ENCODE results near the gene TEAD1. TPM values are rescaled to one million over a fixed set of nuclear protein-coding genes. Genes with fewer than 3 reads are reported as not detected.

TEAD1 gene
- total and polyA plus RNA-seq, 9 of the 15 experiments (the other 6 are each of a cell fraction or from before 2014, with no cell fraction given): 1.7 to 17.7 (median 10.8) TPM

DNA sequence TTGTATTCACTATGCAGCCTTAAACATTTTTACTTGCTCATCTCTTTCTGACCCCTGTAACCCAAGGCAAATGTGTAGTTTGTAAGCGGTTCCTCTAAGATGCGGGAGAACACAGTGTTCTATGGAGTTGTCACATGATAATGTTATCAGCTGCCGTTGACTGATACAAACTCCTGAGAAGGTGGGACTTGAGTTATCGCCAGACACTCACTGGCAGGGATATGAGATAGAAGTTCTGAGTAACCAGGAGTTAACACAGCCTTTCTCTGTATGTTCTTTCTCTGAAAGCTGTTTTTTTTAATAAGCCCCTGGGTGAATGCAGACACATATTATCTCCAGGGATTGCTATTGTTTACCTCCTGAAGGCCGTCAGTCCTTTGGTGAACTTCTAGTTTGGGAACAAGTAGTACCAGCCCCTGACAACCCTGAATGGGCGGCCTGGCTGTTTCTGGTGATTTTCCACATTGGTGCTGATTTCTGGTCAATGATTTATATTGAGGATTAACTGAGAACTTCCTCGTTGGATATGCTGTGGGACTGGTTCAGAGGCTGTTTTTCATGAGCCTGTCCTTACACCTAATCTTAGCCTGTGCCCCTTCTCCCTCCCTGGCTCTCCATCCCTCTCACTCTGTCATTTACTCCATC, 179.6 kb downstream of the TEAD1 start:
- DNase-seq (ENCODE audit: extremely low read depth in 1 of 4, low spot score in 3 of 4) (peak; percentile 69 to 90 (median 72)), FAIRE-seq (peak; percentile 80), ATAC-seq (peak; percentile 78)
- Histone ChIP-seq H3K36me3 (ENCODE audit: control insufficient read depth, insufficient read depth, low read length) (no peaks in the 10 kb centered on the region), H2AFZ (ENCODE audit: low read depth, low read length) (peak overlapping the region; percentile 45), H3K27me3 (ENCODE audit: control insufficient read depth in 2 of 2, insufficient read depth in 2 of 2, low read length in 2 of 2) (no peaks in the 10 kb centered on the region), H3K9me1 (ENCODE audit: control insufficient read depth, insufficient read depth, low read length) (no peaks in the 10 kb centered on the region), H3K4me2 (ENCODE audit: insufficient read depth, low read length) (peak overlapping the region; percentile 67), H3K4me3 (no peak overlapping the region), H3K9me3 (replicated peaks; ENCODE audit: control insufficient read depth, insufficient read depth, low read depth, low read length) (no peaks in the 10 kb centered on the region), H3K9ac (ENCODE audit: insufficient read depth in 1 of 2, low read depth in 2 of 2, low read length in 2 of 2) (peak overlapping the region; percentile 47 to 73; a peak in 3 of 4 replicates), H4K20me1 (replicated peaks; ENCODE audit: control insufficient read depth, insufficient read depth, low read length) (no peaks in the 10 kb centered on the region), H3K4me1 (replicated peaks in 1 of 2; ENCODE audit: control insufficient read depth in 2 of 2, insufficient read depth in 2 of 2, low read length in 2 of 2) (peaks cover 36 to 52% of the 10 kb centered on the region in 2 experiments), H3K79me2 (ENCODE audit: control insufficient read depth, insufficient read depth, low read length) (peaks cover 36% of the 10 kb centered on the region), H3K27ac (ENCODE audit: extremely low read depth, low read depth, low read length) (peak overlapping the region; percentile 69)
- CTCF ChIA-PET (ENCODE audit: low intra/inter-chr PET ratio): no interaction called here
- intact Hi-C loops (cut with micrococcal nuclease): no loop called here
- POLR2A ChIA-PET: interaction anchor here (0.9 to 1.5 kb wide), 3 partner anchors 12 to 28 kb away, joined by 3 to 4 read pairs (median 3); no protein-coding TSS in a partner anchor
- TSS peak; percentile 47 for BruUV-seq (replicated peaks)
- WGBS (ENCODE audit: insufficient coverage, low coverage, missing lambda C conversion rate): 2% methylated on average over 7 of the region's 7 CpGs
- in situ Hi-C loops (cut with MboI): no loop called here
- TF ChIP-seq TAL1 (IDR thresholded peaks at IDR 0.05) (peak; percentile 81), BRF1 (IDR thresholded peaks at IDR 0.05; ENCODE audit: borderline replicate concordance, extremely low read depth, insufficient read length) (no peak), KDM1A (IDR thresholded peaks at IDR 0.05) (peak; percentile 28 to 60; a peak in 3 of 4 replicates), ZNF347 (CRISPR knock-in tag; IDR thresholded peaks at IDR 0.05; ENCODE audit: low read depth) (no peak), MEIS2 (IDR thresholded peaks at IDR 0.05; ENCODE audit: partially characterized antibody) (peak; percentile 91), NCOA2 (IDR thresholded peaks at IDR 0.05; ENCODE audit: partially characterized antibody in 2 of 2) (no peak), RBBP5 (IDR thresholded peaks at IDR 0.05; ENCODE audit: borderline replicate concordance, insufficient read depth, low read length, poor library complexity, severe bottlenecking) (peak; percentile 28), ZBTB17 (CRISPR knock-in tag; IDR thresholded peaks at IDR 0.05) (peak; percentile 22; the same call in 1 of the 2 replicates), RHOXF2B (CRISPR knock-in tag; conservative IDR thresholded peaks at IDR 0.05) (no peak), TBP (optimal IDR thresholded peaks at IDR 0.05; ENCODE audit: low read depth, low read length) (no peak), ZNF589 (CRISPR knock-in tag; IDR thresholded peaks at IDR 0.05; ENCODE audit: low read depth) (no peak), ZSCAN32 (CRISPR knock-in tag; IDR thresholded peaks at IDR 0.05) (no peak), SMAD3 (CRISPR knock-in tag; conservative IDR thresholded peaks at IDR 0.05) (no peak), CREM (IDR thresholded peaks at IDR 0.05; ENCODE audit: low read depth) (0 out of 2 replicates have a peak, but pooled peaks have one; percentile 35), MYBL2 (IDR thresholded peaks at IDR 0.05; ENCODE audit: low read depth) (no peak; the same call in 1 of the 2 replicates), MYBL2 (CRISPR knock-in tag; IDR thresholded peaks at IDR 0.05; ENCODE audit: borderline replicate concordance) (no peak), KLF13 (tag; IDR thresholded peaks at IDR 0.05; ENCODE audit: borderline replicate concordance, low read depth) (no peak), BHLHE40 (IDR thresholded peaks at IDR 0.05; ENCODE audit: low read length) (peak; percentile 69)
- TF ChIP-seq, protein P1, sequence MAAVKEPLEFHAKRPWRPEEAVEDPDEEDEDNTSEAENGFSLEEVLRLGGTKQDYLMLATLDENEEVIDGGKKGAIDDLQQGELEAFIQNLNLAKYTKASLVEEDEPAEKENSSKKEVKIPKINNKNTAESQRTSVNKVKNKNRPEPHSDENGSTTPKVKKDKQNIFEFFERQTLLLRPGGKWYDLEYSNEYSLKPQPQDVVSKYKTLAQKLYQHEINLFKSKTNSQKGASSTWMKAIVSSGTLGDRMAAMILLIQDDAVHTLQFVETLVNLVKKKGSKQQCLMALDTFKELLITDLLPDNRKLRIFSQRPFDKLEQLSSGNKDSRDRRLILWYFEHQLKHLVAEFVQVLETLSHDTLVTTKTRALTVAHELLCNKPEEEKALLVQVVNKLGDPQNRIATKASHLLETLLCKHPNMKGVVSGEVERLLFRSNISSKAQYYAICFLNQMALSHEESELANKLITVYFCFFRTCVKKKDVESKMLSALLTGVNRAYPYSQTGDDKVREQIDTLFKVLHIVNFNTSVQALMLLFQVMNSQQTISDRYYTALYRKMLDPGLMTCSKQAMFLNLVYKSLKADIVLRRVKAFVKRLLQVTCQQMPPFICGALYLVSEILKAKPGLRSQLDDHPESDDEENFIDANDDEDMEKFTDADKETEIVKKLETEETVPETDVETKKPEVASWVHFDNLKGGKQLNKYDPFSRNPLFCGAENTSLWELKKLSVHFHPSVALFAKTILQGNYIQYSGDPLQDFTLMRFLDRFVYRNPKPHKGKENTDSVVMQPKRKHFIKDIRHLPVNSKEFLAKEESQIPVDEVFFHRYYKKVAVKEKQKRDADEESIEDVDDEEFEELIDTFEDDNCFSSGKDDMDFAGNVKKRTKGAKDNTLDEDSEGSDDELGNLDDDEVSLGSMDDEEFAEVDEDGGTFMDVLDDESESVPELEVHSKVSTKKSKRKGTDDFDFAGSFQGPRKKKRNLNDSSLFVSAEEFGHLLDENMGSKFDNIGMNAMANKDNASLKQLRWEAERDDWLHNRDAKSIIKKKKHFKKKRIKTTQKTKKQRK (IDR thresholded peaks at IDR 0.05; ENCODE audit: borderline replicate concordance, low read depth, low read length): no peak
- TF ChIP-seq, protein P2, sequence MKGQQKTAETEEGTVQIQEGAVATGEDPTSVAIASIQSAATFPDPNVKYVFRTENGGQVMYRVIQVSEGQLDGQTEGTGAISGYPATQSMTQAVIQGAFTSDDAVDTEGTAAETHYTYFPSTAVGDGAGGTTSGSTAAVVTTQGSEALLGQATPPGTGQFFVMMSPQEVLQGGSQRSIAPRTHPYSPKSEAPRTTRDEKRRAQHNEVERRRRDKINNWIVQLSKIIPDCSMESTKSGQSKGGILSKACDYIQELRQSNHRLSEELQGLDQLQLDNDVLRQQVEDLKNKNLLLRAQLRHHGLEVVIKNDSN (CRISPR knock-in tag; IDR thresholded peaks at IDR 0.05): peak; percentile 59; the same call in 1 of the 2 replicates
